ENCODE results near the gene GBF1.
"Not testable (repeated sequence)": the region's sequence is repeated elsewhere in the genome, so short reads cannot be mapped to it uniquely, and the experiment has no call there.

Gene GBF1

DNA sequence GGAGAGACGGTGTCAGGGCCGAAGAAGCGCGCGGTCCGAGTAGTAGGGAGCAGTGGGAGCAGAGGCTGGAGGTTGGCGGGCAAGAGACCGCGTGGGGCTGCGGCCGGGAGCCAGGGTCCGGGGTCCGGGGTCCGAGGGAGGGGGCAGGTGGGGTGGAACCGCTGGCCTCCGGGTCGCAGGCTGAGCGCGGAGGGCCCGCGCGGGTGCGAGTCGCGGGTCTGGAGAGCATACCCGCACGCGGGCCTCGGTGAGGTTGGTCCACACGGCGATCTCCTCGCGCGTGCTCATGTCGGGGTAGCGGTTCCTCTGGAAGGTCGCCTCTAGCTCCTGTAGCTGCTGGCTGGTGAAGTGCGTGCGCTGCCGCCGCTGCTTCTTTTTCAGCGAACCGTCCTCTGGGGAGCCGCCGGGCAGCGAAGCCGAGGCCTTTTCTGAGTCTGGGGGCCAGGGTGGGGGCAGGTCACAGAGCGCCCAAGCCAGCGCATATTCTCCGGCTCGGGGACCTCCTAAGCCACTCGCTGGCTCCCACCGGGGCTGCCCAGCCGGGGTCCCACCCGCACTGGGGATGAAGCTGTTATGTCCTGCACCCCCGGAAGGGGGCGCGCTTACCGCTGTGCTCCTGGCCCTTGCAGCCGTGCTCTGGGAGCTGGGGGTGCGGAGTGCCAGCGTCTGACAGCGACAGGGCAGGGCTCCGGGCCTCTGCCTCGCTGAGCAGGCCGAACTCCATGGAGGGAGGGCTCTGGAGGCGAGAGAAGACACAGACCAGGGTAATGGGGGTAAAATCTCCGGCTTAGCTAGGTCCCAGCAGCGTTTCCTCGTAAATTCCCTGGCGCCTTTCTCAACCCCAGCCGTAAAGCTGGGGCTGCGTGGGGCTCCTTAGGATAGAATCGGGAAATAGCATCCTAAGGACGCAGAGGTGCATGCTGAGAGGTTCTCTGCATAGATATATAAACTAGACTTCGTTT lies 13.7 kb upstream of the GBF1 start:
- DNase-seq (ENCODE audit: low read depth, low spot score) = no peak
- no peak overlapping the region for H3K27ac ChIP-seq

DNA sequence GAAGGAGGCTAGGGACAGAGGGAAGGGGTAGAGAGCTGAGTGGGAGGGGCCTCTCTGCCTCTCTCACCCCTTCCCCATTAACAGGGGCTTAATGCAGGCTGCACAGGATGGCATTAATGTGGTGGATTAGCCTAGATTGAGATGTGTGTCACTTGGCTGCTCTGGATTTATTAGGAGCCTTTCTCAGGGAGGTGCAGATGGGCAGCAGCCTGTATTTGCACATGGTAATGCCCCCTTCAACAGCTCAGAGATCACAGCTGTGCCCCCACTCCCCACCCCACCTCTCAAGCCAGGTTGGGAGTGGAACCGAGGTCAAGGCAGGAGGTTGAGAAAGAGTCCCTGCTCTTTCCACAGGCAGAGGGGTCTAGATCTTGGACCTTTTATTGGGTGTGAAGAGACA lies 11.3 kb upstream of the GBF1 start:
- DNase-seq (ENCODE audit: low read depth, low spot score) = no peak
- no peak overlapping the region for H3K27ac ChIP-seq

DNA sequence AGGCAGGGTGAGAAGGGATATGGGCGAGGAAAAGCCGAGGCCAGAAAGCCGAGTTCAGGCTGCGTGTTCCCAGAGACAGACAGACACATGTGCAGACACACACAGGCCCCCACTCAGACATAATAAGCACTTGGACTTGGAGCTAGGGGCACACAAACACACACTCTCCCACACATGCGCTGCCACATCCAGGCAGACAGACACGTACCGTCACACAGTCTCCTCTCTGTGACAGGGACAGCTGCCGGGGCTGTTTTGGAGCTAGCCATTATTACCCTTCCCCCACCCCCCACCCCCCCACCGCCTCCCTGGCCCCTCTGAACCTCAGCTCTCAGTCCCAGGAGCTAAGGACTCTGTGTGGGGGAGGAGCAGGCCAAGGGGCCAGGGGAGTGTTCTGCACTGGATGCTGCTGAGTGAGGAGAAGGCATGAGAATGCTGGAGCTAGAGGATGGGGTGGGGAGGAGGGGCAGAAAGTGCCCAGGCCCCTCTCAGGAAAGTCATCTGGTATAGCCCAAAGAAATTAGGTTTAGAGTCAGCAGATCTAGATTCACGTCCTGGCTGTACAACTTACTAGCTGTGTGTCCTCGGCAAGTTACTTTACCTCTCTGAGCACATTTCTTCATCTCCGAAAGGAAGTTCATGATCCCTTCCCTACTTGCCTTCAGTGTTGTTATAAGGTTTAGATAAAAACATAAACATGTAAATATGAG lies 10.3 kb upstream of the GBF1 start:
- H3K27ac ChIP-seq = no peak overlapping the region
- DNase-seq (ENCODE audit: low read depth, low spot score) = no peak

DNA sequence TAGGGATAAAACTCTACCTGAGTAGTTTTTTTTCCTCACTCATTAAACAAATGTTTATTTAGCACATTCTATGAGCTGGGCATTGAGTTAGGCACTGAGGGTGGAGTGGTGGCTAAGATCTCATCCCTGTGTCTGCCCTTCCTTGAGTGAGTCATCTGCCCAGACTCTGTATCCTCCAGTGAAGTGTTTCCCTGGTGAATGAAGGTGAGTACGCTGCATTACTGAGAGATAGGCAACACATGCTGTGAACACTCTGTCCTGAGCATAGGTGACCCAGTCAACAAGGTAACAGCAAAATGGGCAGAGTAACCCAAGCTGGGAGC lies 9.8 kb upstream of the GBF1 start:
- peak; percentile 56 for DNase-seq (ENCODE audit: low read depth, low spot score)
- H3K27ac ChIP-seq = no peak overlapping the region

DNA sequence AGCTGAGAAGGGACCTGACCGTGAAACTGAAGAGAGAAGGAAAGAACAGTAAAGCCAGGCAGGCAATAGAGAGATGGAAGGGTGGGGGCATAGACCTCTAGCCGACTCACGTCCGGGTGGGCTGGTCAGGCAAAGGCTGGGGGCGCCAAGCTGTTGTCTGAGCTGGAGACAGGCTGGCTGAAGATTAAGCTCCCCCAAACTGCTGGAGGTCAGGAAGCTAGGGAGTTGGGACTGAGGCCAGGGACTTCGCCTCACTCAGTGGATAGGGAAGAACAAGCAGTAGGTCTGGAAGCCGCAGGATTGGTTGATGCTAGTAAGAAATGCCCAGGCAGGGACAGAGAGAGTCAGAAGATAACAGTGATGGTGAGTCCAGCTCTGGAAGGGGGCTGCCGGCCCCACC lies 9.3 kb upstream of the GBF1 start:
- no peak for DNase-seq (ENCODE audit: low read depth, low spot score)

DNA sequence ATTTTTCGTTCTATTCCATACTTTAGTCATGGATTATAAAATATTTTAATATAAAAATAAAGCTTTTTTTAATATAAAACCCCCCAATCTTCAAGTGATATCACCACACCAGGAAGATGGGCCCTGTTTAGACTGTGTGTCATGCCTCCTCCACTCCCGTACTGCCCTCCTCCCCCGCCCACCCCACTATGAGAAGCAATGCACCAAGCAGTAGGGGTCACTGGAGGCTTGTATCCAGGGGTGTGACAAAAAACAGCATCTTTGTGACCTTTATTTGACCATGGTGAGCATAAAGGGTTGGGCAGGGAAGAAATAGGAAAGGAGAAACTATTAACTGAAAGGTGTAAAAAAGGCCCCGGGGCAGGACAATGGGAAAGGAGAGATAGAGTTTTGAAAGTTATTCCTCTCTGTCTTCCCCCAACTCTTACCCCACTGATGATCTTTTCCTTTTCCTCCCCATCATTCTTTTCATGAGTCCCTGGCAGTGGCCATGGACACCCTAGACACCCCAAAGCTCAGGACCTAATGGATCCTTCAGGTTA lies 7.5 kb upstream of the GBF1 start:
- H3K27ac ChIP-seq = no peak overlapping the region
- no peak for DNase-seq (ENCODE audit: low read depth, low spot score)

More for the DNA sequence above, 9.3 kb upstream of the GBF1 start:
- H3K27ac ChIP-seq = no peak overlapping the region

DNA sequence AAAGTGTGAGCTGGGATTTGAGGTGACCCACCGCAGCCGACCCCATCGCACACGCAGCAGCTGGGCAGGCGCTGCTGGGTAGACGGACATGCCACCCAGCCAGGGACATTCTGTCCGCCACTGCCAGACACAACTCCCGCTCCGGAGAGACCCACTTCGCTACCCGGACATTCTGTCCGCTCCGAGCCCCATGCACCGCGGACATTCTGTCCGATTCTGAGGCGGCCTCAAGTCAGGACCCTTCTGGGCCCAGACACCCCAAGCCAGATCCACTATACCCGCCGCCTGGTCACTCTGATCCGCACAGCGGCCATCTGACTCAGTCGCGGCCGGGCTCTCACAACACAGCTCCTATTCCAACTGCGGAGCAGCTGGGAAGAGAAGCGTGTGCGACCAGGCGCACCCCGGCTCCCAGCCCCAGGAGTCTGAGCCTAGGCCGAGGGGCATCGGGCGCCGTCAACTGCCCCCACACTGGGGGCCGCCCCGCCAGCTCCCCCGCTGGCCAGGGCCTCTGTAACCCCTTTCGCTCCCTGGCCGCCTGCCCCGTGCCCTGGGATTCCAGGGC lies 4.8 kb upstream of the GBF1 start:
- DNase-seq (ENCODE audit: low read depth, low spot score) = no peak

DNA sequence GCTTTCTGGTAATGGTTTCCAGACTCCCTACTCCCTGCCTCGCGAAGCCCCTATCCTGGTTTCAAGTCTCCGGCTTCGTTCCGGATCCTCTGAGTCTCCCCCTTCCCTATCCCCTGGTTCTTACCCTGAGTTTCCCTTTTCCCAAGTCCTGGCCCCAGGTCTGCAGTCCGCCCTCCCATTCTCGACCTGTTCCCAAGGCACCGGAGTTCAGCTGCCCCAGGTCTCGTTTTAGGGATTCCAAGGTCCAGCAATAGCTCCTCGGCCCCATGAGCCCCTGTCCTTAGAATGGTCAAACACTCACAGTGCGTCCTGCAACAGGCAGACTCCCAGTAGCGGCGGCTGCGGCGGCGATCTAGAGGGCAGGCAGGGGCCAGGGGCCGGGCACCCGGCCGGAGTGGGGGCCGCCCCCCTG lies 4.3 kb upstream of the GBF1 start:
- no peak for DNase-seq (ENCODE audit: low read depth, low spot score)
- H3K27ac ChIP-seq = no peak overlapping the region

More for the DNA sequence above, 4.8 kb upstream of the GBF1 start:
- no peak overlapping the region for H3K27ac ChIP-seq

DNA sequence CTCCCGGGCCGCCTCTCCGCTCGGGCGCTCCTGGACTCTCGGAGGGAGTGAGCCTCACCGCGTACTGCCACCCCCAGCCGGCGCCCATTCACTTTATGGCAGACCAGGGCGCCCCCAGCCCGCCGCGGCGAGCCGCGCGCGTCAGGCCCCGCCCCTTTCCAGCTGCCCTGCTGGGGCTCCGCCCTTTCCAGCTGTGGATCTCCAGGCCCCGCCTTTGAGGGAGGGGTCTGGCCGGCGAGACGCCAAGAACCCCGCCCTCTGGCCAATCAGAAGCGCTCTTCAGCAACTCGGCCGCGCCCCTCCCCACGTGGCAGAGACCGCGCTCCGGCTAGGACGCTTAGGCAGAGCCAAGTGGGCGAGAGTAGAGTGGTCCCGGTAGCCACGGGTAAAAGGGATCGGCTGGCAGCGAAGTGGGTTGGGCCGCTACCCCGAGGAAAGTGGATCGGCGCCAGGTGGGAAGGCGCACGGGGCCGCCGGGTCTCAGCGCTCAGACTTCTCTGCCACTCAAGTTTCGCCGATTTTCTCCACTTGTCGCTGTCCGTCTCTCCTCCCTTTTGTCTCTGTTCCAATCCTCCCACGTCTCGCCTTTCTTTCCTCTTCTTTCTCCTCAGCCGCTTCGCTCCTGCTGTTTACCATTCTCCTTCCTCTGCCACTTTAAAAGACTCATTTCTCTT lies 3.8 kb upstream of the GBF1 start, which contains the start of gene PITX3:
Gene PITX3 (minus strand): TSS at position 69 of the 674 bp plus-strand sequence. CDS start 9,432 bp downstream, outside the sequence.
- H3K27ac ChIP-seq = no peak within 1 kb of the TSS
- DNase-seq (ENCODE audit: low read depth, low spot score) = peak; percentile 51

DNA sequence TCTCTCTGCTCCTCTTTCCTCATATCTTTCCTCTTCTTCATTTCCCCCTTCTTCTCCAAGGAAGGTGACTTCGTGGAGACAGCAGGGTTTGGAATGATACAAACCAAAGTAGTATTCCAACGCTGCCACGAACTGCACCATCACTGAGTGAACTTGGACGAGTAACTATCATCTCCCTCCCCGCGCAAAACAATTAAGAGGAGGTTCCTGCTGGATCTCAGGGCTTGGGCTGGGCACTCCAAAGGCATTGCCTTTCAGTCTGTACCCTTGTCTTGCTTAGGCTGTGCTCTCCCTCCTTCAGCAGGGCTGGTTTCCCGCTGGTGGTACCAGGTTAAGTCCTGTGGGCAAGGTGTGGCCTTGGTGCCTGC lies 3.2 kb upstream of the GBF1 start:
- no peak for DNase-seq (ENCODE audit: low read depth, low spot score)
- H3K27ac ChIP-seq = no peak overlapping the region

DNA sequence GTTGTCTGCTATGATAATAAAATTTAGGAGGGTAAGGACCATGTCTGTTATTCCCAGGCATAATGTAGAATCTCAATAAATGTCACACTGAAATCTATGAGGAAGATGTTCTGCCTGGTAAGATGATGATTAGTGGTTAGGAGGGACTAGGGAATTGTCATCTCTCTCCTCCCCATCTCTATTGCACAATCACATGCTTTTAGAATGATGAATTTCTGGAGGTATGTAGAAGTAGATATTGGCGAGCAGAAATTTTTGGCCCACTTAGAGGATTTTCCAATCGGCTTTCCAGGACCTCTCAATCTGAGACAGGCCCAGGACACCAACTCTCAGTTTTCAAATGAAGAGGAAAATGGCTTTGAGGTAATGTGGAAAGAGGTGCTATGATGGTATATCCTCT lies 2.0 kb upstream of the GBF1 start:
- DNase-seq (ENCODE audit: low read depth, low spot score) = no peak
- no peak overlapping the region for H3K27ac ChIP-seq

DNA sequence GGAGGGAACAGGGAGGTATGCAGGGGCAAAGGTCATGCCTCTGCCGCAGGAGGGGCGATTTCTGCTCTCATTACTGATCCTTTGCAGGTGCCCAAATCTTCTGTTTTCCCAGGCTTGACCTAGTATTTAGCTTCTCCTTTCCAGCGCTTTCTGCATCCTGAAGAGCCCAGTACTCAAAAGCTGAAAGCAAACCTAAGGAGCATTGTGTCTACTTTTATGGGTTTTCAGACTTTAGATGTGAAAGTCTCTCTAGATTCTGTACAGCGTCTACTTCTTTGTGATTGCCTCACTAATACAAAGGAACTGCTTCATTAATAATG lies 560 bp downstream of the GBF1 start:
- H3K27ac ChIP-seq = peak overlapping the region; percentile 78
- DNase-seq (ENCODE audit: low read depth, low spot score) = no peak

DNA sequence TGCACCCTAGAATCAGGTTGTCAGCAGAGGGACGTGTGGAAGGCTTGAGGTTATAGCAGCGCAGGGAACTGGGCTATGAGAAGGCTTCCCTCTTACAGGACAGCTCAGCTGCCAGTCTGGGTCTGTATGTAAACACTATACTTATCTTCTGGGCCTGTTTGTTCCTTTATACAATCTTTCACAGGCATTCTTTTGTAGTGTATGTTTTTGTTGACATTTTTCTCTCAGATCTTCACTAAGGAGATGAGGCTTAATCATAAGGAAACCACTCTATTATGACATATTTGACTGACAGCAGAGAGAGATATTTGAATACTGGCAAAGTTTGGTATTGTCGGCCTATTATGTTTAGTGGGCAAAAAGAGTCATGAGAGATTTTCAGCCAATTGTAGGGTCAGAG lies 929 bp downstream of the GBF1 start:
- H3K27ac ChIP-seq = peak overlapping the region; percentile 78

DNA sequence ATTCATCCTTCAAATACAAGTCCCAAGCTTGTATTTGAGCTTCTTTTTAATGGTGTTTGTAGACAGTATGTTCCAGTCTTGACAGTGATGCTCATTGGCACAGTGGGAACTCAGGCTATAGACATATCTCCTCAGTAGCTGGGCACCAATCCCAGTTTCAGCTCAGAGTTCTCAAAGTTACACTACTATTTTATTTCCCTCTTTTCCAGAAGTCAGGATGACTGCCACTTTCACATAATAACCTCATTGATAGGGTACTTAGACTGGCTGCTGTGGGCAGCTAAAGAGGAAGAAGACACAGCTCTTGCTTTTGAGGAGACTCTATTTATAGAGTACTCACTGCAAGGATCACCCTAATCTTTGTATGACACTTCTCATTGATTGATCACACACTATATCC lies 2.4 kb downstream of the GBF1 start:
- no peak overlapping the region for H3K27ac ChIP-seq
- no peak for DNase-seq (ENCODE audit: low read depth, low spot score)

More for the DNA sequence above, 929 bp downstream of the GBF1 start:
- no peak for DNase-seq (ENCODE audit: low read depth, low spot score)

DNA sequence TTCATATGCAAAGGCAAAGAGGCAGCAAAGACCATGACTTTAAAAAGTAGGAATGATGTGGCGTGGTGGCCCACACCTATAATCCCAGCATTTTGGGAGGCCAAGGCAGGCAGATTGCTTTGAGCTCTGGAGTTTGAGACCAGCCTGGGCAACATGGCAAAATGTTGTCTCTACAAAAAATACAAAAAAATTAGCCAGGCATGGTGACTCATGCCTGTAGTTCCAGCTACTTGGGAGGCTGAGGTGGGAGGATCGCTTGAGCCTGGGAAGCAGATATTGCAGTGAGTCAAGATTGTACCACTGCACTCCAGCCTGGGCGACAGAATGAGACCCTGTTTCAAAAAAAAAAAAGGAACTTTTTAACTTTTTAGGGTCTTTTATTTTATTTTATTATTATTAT lies 7.2 kb downstream of the GBF1 start:
- not testable (repeated sequence) for DNase-seq (ENCODE audit: low read depth, low spot score); H3K27ac ChIP-seq

DNA sequence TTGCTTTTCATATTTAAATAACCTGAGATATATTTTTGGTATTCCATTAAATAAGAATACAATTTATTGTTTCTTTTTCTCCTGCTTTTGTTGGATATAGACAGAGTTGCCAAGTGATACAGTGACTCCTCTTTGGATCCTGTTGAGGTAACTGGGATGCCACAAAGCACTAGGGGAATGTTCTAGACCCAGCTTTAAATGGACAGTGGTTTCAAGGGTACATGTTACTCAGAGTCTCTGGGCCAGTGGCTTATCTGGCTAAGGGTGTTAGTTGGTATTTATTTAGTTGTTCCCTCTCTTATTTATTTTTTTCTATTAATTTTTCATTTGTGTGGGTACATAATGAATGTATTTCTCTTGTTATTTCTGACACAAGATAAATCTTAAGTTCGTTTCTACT lies 9.1 kb downstream of the GBF1 start:
- H3K27ac ChIP-seq = no peak overlapping the region

DNA sequence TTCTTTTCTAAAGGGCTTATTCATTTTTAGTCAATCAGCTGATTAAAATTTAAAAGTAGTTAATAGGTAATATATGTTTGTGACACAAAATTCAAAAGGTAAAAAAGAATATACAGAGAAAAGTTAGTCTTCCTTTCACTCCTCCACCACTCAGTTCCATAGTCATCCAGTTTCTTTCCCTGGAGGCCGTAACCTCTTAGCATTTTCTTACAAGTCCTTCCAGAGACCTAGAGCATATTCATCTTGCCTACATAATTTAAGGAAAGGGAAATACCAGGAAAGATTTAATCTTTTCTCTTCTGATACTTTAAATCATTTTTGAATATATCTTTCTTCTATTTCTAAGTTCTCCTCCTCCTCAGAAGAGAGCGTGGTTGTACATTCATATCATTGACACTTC lies 10.1 kb downstream of the GBF1 start:
- H3K27ac ChIP-seq = no peak overlapping the region
- DNase-seq (ENCODE audit: low read depth, low spot score) = no peak

More for the DNA sequence above, 9.1 kb downstream of the GBF1 start:
- no peak for DNase-seq (ENCODE audit: low read depth, low spot score)

DNA sequence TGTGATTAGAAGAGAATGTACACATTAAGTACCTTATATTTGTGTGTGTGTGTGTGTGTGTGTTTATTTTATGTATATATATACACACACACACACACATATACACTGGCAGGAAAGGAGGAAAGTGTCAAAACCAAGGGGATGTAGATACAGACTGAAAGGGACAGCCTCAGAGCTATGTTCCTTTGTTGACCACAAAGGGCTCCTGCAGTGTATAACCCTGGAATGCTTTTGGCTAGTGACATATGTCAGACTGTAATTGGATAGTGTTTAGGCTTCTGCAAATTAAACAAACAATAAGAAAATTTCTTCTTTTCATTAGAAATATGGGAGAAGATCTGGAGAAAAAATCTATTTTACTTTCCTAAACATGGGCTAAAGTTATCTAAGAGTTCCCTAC lies 15.9 kb downstream of the GBF1 start:
- DNase-seq (ENCODE audit: low read depth, low spot score) = no peak
- H3K27ac ChIP-seq = no peak overlapping the region

DNA sequence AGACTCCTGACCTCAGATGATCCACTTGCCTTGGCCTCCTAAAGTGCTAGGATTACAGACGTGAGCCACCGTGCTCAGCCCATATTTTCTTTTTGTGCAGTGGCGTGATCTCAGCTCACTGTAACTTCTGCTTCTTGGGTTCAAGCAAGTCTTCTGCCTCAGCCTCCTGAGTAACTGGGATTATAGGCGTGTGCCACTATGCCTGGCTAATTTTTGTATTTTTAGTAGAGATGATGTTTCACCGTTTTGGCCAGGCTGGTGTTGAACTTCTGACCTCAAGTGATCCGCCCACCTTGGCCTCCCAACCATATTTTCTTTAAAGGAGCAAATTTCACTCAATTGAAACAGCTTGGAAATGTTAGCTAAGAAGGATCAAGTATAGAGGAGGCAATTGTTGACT lies 16.5 kb downstream of the GBF1 start:
- no peak overlapping the region for H3K27ac ChIP-seq
- DNase-seq (ENCODE audit: low read depth, low spot score) = no peak

DNA sequence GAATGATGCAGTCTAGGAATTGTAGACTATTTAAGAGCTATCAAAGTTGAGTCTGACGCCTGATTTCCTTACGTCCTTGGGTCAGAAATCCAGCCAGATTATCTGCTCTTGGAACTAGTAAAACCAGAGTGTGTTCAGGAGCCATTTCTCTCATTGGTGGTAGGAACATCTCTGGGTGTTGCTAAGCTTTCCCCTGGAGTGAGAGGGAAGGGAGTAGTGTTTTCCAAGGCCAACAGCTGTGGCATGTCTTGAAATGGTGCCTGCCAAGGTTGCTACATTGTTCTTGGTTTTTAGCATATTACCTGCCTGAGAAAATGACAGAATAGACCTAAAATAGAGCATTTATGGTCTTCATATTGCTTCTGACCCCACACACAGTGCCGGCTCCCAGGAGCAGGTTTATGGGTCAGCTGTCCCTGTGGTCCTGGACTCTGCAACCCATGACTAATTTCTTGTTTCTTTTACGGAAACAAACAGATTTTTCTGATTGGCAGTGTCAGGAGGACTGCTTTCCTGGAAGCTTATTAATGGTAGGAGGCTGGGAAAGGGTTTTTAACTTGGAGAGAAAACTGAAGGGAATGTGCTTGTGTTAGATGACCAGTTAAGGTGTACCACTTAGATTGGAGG lies 17.5 kb downstream of the GBF1 start:
- no peak overlapping the region for H3K27ac ChIP-seq
- DNase-seq (ENCODE audit: low read depth, low spot score) = no peak
